ENCODE data around the gene APOB.

The APOB gene

GRCh38 chr2:21020031-21020667, 23.7 kb downstream of the APOB start:
- no peak for DNase-seq (ENCODE audit: low read depth in 2 of 2)

- DNase-seq (ENCODE audit: low read depth in 2 of 2) = no peak
These were observed 24.2 kb downstream of the APOB start for GRCh38 chr2:21019678-21020021.

DNA sequence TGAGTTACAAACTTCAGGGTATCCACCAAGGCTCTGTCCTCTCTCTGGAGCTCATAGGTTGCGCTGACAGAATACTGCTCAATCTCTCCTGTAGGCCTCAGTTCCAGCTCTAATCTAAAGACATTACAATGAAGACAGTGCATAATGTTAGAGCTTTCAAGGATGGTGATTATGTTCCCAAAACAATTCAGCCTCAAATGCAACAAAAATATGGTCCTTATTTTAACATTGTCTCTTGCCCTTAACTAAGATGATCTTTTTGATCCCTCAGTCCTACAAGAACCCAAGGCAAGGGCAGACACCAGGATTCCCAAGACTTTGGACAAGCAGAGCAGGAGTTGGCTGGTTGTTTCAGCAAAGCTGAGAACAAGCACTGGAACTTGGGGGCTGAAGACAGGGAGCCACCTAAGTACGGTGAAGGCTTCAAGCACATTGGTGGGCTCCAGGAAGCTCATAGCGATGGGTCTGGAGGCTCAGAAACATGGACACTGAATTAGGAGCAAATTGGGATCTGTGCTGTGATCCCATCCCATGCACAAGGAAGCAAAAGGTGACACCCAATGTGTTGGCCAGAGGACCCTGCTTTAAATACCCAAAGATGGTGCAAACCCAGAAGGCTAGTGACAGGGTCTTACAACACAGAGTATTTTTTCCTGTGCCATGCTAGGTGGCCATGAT, 24.7 kb downstream of the APOB start:
- no peak for DNase-seq (ENCODE audit: low read depth in 2 of 2)

DNA sequence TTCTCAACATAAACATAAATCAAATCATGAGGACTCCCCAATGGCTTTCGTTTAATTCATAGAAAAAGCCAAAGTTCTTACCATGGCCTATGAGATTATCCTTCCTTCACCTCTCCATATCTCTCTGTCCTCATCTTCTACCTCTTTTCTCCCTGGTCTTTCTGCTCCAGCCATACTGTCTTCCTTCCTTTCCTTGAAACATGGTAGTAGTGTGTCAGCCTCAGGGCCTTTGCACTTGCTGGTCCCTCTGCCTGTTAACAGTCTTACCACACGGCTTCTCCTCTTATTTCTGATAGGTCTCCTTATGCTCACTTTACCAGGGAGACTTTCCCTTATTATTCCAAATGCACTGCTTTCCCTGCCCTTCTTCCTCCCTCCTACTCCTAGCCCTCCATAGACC, 25.6 kb downstream of the APOB start:
- no peak for DNase-seq (ENCODE audit: low read depth in 2 of 2)

- DNase-seq (ENCODE audit: low read depth in 2 of 2) = no peak
These were observed 26.1 kb downstream of the APOB start for GRCh38 chr2:21017748-21018276.

GRCh38 chr2:21015281-21015645, 28.6 kb downstream of the APOB start:
- no peak for DNase-seq (ENCODE audit: low read depth in 2 of 2)

GRCh38 chr2:21014364-21015280, 29.3 kb downstream of the APOB start:
- DNase-seq (ENCODE audit: low read depth in 2 of 2) = no peak

GRCh38 chr2:21013043-21013816, 30.6 kb downstream of the APOB start:
- no peak for DNase-seq (ENCODE audit: low read depth in 2 of 2)

- no peak for DNase-seq (ENCODE audit: low read depth in 2 of 2)
These were observed 31.3 kb downstream of the APOB start for GRCh38 chr2:21012557-21012937.

GRCh38 chr2:21011876-21012556, 31.9 kb downstream of the APOB start:
- no peak for DNase-seq (ENCODE audit: low read depth in 2 of 2)

DNA sequence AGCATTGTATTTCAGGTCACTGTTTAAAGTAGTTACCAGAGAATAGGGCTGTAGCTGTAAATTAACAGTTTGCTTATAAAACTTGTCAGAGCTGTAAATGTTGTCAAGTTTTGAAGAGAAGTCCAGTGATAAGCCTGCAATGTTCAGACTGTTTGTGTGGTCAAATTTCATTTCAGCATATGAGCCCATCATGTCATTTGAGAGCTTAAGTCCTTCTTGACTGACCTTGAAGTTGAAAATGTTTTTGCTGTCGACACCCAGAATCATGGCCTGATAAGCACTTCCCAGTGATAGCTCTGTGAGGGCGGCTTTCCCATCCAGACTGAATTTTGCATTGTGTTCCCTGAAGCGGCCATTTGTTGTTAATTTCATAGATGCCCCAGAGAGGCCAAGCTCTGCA, 32.4 kb downstream of the APOB start:
- no peak for DNase-seq (ENCODE audit: low read depth in 2 of 2)

DNA sequence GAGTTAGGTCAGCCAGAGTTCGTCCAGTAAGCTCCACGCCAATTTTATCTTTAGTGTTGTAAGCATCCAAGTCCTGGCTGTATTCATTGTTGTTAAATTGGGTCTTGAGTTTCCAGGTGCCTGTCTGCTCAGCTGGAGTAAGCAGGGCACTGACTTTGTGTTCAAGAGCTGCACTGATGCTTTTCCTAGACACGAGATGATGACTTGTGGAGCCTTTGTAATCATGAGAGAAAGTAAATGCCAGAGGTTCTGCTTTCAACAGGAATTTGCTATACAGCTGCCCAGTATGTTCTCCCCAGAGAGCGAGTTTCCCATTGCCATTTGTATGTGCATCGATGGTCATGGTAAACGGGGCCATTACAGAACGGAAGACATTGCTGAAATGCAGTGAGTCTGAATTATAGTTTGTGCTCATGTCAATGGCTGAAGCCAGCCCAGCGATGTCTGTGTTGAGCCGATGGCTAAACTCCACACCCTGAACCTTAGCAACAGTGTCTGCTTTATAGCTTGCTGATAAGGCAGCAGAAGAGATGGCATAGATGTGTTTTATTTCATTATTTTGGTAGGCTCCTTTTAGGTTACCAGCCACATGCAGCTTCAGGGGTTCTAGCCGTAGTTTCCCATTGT, 32.9 kb downstream of the APOB start:
- DNase-seq (ENCODE audit: low read depth in 2 of 2) = no peak

- DNase-seq (ENCODE audit: low read depth in 2 of 2) = no peak
These were observed 34.1 kb downstream of the APOB start for GRCh38 chr2:21009662-21010225.

DNA sequence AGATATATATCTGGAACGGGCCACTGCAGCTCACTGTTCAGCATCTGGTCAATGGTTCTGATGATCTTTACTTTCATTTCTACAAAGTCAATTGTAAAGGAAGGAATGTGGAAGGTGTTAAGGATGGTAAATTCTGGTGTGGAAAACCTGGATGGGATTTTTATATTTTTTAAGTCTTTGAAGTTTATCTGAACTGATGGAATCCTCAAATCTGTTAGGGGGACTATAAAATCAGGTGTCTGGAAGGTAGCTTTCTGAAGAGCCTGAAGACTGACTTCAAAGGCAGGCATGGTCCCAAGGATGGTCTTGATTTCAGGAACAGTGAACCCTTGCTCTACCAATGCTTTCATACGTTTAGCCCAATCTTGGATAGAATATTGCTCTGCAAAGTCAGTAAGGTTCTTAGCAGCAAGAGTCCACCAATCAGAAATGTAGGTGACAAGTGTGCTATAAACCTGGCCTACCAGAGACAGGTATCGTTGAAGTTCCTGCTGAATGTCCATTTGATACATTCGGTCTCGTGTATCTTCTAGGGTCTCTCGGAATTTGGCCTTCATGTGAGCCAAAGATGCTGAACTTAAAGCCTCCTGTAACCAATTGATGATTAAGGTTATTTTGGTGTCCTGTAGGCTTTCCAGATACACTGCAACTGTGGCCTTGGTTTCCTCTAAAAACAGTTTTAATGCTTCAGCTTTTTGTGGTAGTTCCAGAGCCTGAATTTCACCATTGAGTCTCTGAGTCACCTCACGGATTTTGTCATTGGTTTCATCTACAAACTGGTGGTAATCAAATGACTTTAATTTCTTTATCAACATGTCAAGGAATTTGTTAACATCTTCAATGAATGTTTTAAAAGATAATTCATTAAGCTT, 34.8 kb downstream of the APOB start:
- DNase-seq (ENCODE audit: low read depth in 2 of 2) = no peak

GRCh38 chr2:21008014-21008789, 35.7 kb downstream of the APOB start:
- no peak for DNase-seq (ENCODE audit: low read depth in 2 of 2)

DNA sequence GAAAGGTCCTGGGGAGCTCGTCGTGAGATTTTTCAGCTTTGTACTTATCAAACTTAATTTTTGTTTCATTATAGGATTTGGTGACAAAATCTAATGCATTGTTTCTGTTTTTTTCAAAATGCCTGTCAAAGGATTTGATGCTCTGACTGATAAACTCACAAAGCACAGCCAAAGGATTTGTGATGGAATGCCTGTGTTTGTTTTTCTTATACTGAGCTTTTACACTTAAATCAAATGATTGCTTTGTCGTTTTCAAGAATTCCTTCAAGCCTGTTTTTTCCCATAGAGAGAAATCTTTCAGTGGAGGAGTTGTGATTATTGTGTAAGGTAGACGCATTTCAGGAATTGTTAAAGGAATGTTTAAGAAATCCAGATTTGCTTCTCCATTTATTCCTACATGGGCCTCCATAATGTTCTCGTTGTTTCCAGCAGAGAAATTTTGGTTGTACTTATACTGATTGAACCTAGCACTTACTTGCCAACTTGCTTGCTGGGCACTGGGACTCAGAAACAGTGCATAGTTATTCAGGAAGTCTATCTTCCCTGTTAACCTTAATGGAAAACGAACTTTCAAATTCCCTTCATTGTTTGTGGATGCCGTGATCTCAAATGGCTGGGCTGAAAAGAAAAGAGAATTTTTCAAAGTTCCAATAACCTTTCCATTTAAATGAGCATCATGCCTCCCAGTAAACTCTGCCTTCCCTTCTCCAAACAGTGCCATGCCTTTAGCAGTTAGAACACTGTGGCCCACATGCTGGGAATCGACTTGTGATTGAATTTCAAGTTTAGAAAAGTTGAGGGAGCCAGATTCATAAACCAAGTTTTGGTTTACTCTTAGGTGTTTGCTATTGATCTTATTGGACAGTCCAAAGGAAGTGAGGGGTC, 36.5 kb downstream of the APOB start:
- no peak for DNase-seq (ENCODE audit: low read depth in 2 of 2)

DNA sequence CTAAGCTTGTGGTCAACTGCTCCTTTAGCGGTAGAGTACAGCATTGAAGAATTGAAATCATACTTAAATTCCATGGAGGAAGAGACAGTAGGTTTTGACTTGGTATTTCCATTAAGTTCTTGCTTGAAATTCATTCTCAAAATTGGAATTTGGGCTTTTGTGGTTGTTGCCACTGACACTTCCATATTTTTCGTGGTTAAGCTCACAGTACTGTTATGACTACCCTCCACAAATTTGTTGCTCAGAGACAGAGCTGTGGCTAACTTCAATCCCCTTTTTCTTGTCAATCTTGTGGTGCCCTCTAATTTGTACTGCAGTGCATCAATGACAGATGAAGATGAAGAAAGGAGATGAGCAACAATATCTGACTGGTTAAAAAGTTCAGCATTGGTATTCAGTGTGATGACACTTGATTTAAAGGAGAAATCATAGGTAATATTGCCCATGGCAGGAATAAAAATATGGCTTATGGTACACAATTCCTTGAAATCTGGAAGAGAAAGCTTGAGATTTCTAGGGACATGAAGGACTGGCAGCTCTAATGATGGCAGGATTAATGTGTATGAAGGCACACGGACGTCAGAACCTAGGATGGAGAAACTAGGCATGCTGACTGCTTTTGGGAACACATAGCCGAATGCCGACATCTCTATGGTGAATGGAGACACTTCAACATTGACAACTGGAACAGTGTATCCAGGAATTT, 37.3 kb downstream of the APOB start:
- no peak for DNase-seq (ENCODE audit: low read depth in 2 of 2)

All from stimulated activated CD4-positive, alpha-beta T cell treated with anti-CD3 and anti-CD28 coated beads, Interleukin-15, amount 100 ng/mL, for 48 hours (primary cell).